Measurements from ENCODE around the gene ERMARD. TPM values are rescaled to one million over a fixed set of nuclear protein-coding genes. Genes with fewer than 3 reads are reported as not detected.

ERMARD gene
- total RNA-seq, 2 donors from 2014 or later = 25.5 to 28.3 TPM

DNA sequence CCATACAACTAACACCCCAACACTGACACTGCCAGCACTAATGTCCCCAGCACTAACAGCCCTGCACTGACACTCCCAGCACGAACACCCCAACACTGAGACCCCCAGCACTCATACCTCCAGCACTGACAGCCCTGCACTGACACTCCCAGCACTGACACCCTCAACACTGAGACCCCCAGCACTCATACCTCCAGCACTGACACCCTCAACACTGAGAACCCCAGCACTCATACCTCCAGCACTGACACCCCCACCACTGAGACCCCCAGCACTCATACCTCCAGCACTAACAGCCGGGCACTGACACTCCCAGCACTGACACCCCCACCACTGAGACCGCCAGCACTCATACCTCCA is 57.2 kb downstream of the ERMARD start:
- Mint-ChIP-seq H3K4me3 (no peak overlapping the region), H3K4me1 (peaks cover 38% of the 10 kb centered on the region), H3K27me3 (peaks cover 27% of the 10 kb centered on the region), H3K9me3 (no peaks in the 10 kb centered on the region), H3K36me3 (ENCODE audit: low read depth) (no peaks in the 10 kb centered on the region), H3K27ac (no peak overlapping the region)
- no peak for ATAC-seq (replicated peaks)

- Mint-ChIP-seq H3K27me3 (peaks cover 19% of the 10 kb centered on the region), H3K36me3 (ENCODE audit: low read depth) (no peaks in the 10 kb centered on the region), H3K4me1 (peaks cover 30% of the 10 kb centered on the region), H3K9me3 (no peaks in the 10 kb centered on the region), H3K27ac (no peak overlapping the region), H3K4me3 (no peak overlapping the region)
- no peak for ATAC-seq (replicated peaks)
Measured at GRCh38 chr6:169809386-169809785, 58.0 kb downstream of the ERMARD start.

- H3K36me3 Mint-ChIP-seq (ENCODE audit: low read depth) = no peaks in the 10 kb centered on the region
- no peak for ATAC-seq (replicated peaks)
- no peak overlapping the region for H3K27ac Mint-ChIP-seq
- no peak overlapping the region for H3K4me3 Mint-ChIP-seq
- H3K9me3 Mint-ChIP-seq = no peaks in the 10 kb centered on the region
- H3K27me3 Mint-ChIP-seq = peaks cover 13% of the 10 kb centered on the region
- H3K4me1 Mint-ChIP-seq = peaks cover 20% of the 10 kb centered on the region
Measured at GRCh38 chr6:169810066-169810989, 58.9 kb downstream of the ERMARD start.

- Mint-ChIP-seq H3K27me3 (peaks cover 13% of the 10 kb centered on the region), H3K27ac (no peak overlapping the region), H3K36me3 (ENCODE audit: low read depth) (no peaks in the 10 kb centered on the region), H3K4me1 (peaks cover 13% of the 10 kb centered on the region), H3K4me3 (no peak overlapping the region), H3K9me3 (peaks cover 4% of the 10 kb centered on the region)
- no peak for ATAC-seq (replicated peaks)
Measured at GRCh38 chr6:169811072-169811471, 59.6 kb downstream of the ERMARD start.

- H3K27me3 Mint-ChIP-seq = peaks cover 12% of the 10 kb centered on the region
- no peaks in the 10 kb centered on the region for H3K36me3 Mint-ChIP-seq (ENCODE audit: low read depth)
- no peak overlapping the region for H3K27ac Mint-ChIP-seq
- H3K4me1 Mint-ChIP-seq = peaks cover 9% of the 10 kb centered on the region
- ATAC-seq (replicated peaks) = no peak
- no peak overlapping the region for H3K4me3 Mint-ChIP-seq
- peaks cover 7% of the 10 kb centered on the region for H3K9me3 Mint-ChIP-seq
Measured at GRCh38 chr6:169811521-169812256, 60.3 kb downstream of the ERMARD start.

DNA sequence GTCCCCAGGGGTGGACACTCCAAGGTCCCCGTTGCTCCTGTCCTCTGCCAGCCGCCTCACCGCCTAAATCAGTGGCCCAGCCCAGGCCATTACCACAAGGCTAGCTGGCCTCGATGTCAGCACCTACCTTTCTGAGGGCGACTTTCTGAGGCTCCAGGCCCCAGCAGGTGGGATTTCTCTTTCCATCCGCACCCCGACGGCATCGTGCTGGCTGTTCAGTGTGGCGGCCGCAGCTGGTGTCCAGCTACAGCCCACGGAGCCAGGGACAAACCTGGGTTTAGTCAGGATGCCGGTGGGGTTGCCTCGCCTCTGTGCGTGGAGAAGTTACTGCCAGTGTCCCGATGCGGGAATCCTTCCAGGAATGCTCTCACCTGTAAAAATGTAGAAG is 60.8 kb downstream of the ERMARD start:
- Mint-ChIP-seq H3K36me3 (ENCODE audit: low read depth) (no peaks in the 10 kb centered on the region), H3K4me1 (peaks cover 6% of the 10 kb centered on the region), H3K9me3 (peaks cover 7% of the 10 kb centered on the region), H3K4me3 (no peak overlapping the region), H3K27me3 (peaks cover 18% of the 10 kb centered on the region), H3K27ac (no peak overlapping the region)
- no peak for ATAC-seq (replicated peaks)

DNA sequence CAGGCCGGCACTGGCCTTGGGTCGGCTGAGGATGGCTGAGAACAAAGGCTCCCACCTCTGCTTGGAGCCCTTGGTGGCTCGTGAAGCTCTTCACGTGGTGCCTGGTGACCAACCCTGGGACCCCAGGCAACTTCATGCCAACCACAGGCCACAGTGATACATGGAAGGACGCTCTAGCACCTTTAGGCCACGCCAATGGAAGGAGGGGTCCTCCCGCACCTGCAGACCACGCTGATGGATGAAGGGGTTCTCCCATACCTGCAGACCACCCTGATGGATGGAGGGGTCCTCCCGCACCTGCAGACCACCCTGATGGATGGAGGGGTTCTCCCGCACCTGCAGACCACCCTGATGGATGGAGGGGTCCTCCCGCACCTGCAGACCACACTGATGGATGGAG is 62.5 kb downstream of the ERMARD start:
- H3K27ac Mint-ChIP-seq = no peak overlapping the region
- no peak overlapping the region for H3K4me3 Mint-ChIP-seq
- H3K27me3 Mint-ChIP-seq = peaks cover 22% of the 10 kb centered on the region
- no peaks in the 10 kb centered on the region for H3K36me3 Mint-ChIP-seq (ENCODE audit: low read depth)
- ATAC-seq (replicated peaks) = no peak
- peaks cover 7% of the 10 kb centered on the region for H3K9me3 Mint-ChIP-seq
- no peaks in the 10 kb centered on the region for H3K4me1 Mint-ChIP-seq

DNA sequence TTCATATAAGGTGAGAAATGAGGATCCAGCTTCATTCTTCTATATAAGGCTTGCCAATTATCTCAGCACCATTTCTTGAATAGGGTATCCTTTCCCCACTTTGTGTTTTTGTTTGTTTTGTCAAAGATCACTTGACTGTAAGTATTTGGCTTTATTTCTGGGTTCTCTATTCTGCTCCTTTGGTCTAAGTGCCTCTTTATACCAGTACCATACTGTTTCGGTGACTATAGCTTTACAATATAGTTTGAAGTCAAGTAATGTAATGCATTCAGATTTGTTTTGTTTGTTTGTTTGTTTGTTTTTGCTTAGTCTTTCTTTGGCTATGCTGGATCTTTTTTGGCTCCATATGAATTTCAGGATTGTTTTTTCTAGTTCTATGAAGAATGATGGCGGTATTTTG is 64.6 kb downstream of the ERMARD start:
- H3K27ac Mint-ChIP-seq = no peak overlapping the region
- H3K9me3 Mint-ChIP-seq = peaks cover 7% of the 10 kb centered on the region
- H3K4me1 Mint-ChIP-seq = no peaks in the 10 kb centered on the region
- no peak for ATAC-seq (replicated peaks)
- H3K4me3 Mint-ChIP-seq = no peak overlapping the region
- H3K36me3 Mint-ChIP-seq (ENCODE audit: low read depth) = no peaks in the 10 kb centered on the region
- H3K27me3 Mint-ChIP-seq = peaks cover 28% of the 10 kb centered on the region

DNA sequence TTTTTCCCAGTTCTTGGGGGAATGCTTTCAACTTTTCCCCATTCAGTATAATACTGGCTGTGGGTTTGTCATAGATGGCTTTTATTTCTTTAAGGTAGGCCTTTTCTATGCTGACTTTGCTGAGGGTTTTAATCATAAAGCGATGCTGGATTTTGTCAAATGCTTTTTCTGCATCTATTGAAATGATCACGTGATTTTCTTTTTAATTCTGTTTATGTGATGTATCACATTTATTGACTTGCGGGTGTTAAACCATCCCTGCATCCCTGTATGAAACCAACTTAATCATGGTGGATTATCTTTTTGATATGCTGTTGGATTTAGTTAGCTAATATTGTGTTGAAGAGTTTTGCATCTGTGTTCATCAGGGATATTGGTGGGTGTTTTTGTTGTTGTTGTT is 65.6 kb downstream of the ERMARD start:
- Mint-ChIP-seq H3K4me1 (no peaks in the 10 kb centered on the region), H3K27me3 (peaks cover 37% of the 10 kb centered on the region), H3K27ac (no peak overlapping the region), H3K36me3 (ENCODE audit: low read depth) (no peaks in the 10 kb centered on the region), H3K4me3 (no peak overlapping the region), H3K9me3 (peaks cover 7% of the 10 kb centered on the region)
- no peak for ATAC-seq (replicated peaks)

DNA sequence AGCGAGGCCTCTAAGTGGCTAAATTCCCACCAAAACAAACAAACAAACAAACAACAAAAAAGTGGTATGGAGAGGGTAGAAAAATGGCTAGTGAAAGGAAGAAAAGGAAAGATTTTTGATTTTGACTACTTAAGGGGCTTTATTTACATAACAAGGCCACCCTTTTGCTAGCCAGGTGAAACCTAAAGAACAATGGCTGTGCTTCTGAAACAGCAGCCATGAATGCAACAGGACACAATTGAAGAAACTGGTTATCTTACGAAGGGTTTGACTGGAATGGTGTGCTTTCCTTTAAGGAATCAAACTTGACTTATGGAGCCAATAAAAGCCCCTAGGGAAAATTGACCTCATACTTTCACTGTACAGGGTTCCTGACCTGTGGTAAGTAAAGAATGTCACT is 68.9 kb downstream of the ERMARD start:
- no peaks in the 10 kb centered on the region for H3K4me1 Mint-ChIP-seq
- no peak overlapping the region for H3K4me3 Mint-ChIP-seq
- peaks cover 7% of the 10 kb centered on the region for H3K9me3 Mint-ChIP-seq
- no peaks in the 10 kb centered on the region for H3K36me3 Mint-ChIP-seq (ENCODE audit: low read depth)
- no peak overlapping the region for H3K27ac Mint-ChIP-seq
- peaks cover 55% of the 10 kb centered on the region for H3K27me3 Mint-ChIP-seq
- no peak for ATAC-seq (replicated peaks)

DNA sequence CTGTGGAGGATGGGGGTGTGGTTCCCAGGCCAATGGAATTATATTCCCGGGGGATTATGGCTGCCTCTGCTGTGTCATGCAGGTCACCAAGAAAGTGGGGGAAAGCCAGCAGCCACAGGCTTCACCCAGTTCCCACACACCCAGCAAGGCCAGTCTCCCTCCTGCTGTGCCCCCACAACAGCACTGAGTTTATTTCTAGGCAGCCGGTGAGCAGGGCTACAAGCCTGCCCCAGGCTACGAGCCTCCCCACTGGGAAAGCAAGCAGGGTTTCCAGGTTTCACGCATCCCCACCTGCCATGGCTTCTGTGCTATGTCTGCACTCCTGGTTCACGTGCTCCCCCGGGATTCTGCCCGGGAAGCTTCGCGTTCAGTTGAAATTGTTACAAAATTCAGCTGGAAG is 72.6 kb downstream of the ERMARD start:
- no peak overlapping the region for H3K27ac Mint-ChIP-seq
- no peaks in the 10 kb centered on the region for H3K4me1 Mint-ChIP-seq
- H3K4me3 Mint-ChIP-seq = no peak overlapping the region
- peaks cover 54% of the 10 kb centered on the region for H3K27me3 Mint-ChIP-seq
- no peaks in the 10 kb centered on the region for H3K36me3 Mint-ChIP-seq (ENCODE audit: low read depth)
- H3K9me3 Mint-ChIP-seq = no peaks in the 10 kb centered on the region
- no peak for ATAC-seq (replicated peaks)

- H3K27ac Mint-ChIP-seq = no peak overlapping the region
- H3K4me1 Mint-ChIP-seq = no peaks in the 10 kb centered on the region
- peaks cover 57% of the 10 kb centered on the region for H3K27me3 Mint-ChIP-seq
- no peak overlapping the region for H3K4me3 Mint-ChIP-seq
- no peaks in the 10 kb centered on the region for H3K9me3 Mint-ChIP-seq
- H3K36me3 Mint-ChIP-seq (ENCODE audit: low read depth) = no peaks in the 10 kb centered on the region
- no peak for ATAC-seq (replicated peaks)
Measured at GRCh38 chr6:169824848-169825557, 73.6 kb downstream of the ERMARD start.

- ATAC-seq (replicated peaks) = no peak
- no peaks in the 10 kb centered on the region for H3K9me3 Mint-ChIP-seq
Measured at GRCh38 chr6:169825558-169826225, 74.3 kb downstream of the ERMARD start.

GRCh38 chr6:169826697-169827096 is 75.3 kb downstream of the ERMARD start:
- peaks cover 47% of the 10 kb centered on the region for H3K27me3 Mint-ChIP-seq

More at GRCh38 chr6:169825558-169826225, 74.3 kb downstream of the ERMARD start:
- H3K4me1 Mint-ChIP-seq = no peaks in the 10 kb centered on the region
- H3K27me3 Mint-ChIP-seq = peaks cover 53% of the 10 kb centered on the region
- H3K27ac Mint-ChIP-seq = no peak overlapping the region
- no peaks in the 10 kb centered on the region for H3K36me3 Mint-ChIP-seq (ENCODE audit: low read depth)
- H3K4me3 Mint-ChIP-seq = no peak overlapping the region

More at GRCh38 chr6:169826697-169827096, 75.3 kb downstream of the ERMARD start:
- Mint-ChIP-seq H3K27ac (no peak overlapping the region), H3K4me3 (no peak overlapping the region), H3K36me3 (ENCODE audit: low read depth) (no peaks in the 10 kb centered on the region), H3K9me3 (no peaks in the 10 kb centered on the region), H3K4me1 (no peaks in the 10 kb centered on the region)
- no peak for ATAC-seq (replicated peaks)

Data from activated T-helper 17 cell treated with anti-CD3 and anti-CD28 coated beads, Interleukin-2, amount 50 U/mL, for 72 hours (primary cell).